ENCODE measurements around the gene MANEAL. TPM values are rescaled to one million over a fixed set of nuclear protein-coding genes. Genes with fewer than 3 reads are reported as not detected.

The MANEAL gene
- total RNA-seq, 1 experiment from 2014 or later: 22.7 TPM

DNA sequence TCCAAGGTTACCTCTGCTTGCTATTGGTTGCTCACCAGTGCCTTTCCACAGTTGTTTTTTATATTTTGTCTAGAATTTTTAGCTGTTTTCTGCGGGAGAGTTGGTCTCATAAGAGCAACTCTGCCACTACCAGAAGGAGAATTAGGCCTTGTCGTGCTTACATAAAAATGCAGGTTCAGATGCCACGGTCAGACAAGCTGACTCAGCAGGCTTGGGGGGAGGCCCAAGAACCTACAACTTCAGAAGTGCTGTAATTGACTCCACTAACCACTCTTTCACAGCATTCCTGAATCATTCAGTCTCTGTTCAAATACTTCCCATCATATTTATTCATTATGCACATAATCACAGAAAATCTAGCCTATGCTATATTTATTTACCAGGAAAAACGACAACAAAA is 37.5 kb downstream of the MANEAL start:
- Mint-ChIP-seq H3K27ac (no peak overlapping the region), H3K4me1 (no peaks in the 10 kb centered on the region), H3K4me3 (no peak overlapping the region), H3K36me3 (ENCODE audit: insufficient read depth in 1 of 3, low read depth in 3 of 3) (peaks cover 8 to 56% (median 41%) of the 10 kb centered on the region in 3 experiments; a peak in 6 of 7 replicates), H3K9me3 (no peaks in the 10 kb centered on the region), H3K27me3 (ENCODE audit: low read depth) (no peaks in the 10 kb centered on the region)
- Histone ChIP-seq H2AFZ (ENCODE audit: low read length) (no peak overlapping the region), H3K27ac (ENCODE audit: insufficient read length, low read depth, low read length) (no peak overlapping the region), H3K4me2 (ENCODE audit: insufficient read depth, insufficient read length, low read length) (no peak overlapping the region), H3K9ac (ENCODE audit: extremely low read depth, insufficient read length, low read length) (no peak overlapping the region), H2BK5ac (ENCODE audit: insufficient read length, low read length) (no peak overlapping the region), H3K23ac (ENCODE audit: insufficient read length, low read depth, low read length) (no peak overlapping the region), H2BK12ac (ENCODE audit: insufficient read length, low read depth, low read length) (no peak overlapping the region), H3T11ph (ENCODE audit: low read length) (no peak overlapping the region), H3K18ac (ENCODE audit: insufficient read length, low read depth, low read length) (no peak overlapping the region), H2AK5ac (ENCODE audit: insufficient read length, low read length) (no peak overlapping the region), H4K5ac (ENCODE audit: insufficient read length, low read depth, low read length) (no peak overlapping the region), H3K4me1 (ENCODE audit: insufficient read depth, low read length) (no peaks in the 10 kb centered on the region), H2BK120ac (ENCODE audit: low read depth, low read length, poor library complexity, severe bottlenecking) (no peak overlapping the region), H3K56ac (ENCODE audit: insufficient read length, low read depth, low read length) (no peak overlapping the region), H3K79me1 (ENCODE audit: insufficient read depth, low read depth, low read length, poor library complexity, severe bottlenecking) (no peaks in the 10 kb centered on the region), H3K9me3 (ENCODE audit: control insufficient read depth, low read depth, low read length) (no peaks in the 10 kb centered on the region), H3K79me2 (ENCODE audit: insufficient read depth, low read length) (no peaks in the 10 kb centered on the region), H4K20me1 (ENCODE audit: control insufficient read depth, insufficient read depth, insufficient read length) (no peaks in the 10 kb centered on the region), H2BK20ac (ENCODE audit: low read depth, low read length, poor library complexity, severe bottlenecking) (no peak overlapping the region), H4K91ac (ENCODE audit: insufficient read length, low read depth, low read length) (no peak overlapping the region), H3K4ac (ENCODE audit: low read depth, low read length) (no peak overlapping the region), H3K23me2 (ENCODE audit: insufficient read length, low read depth, low read length, poor library complexity, severe bottlenecking) (no peaks in the 10 kb centered on the region), H2BK15ac (ENCODE audit: low read depth, low read length) (no peak overlapping the region), H3K14ac (ENCODE audit: insufficient read depth, low read length) (no peak overlapping the region), H3K27me3 (ENCODE audit: insufficient read depth, low read length) (no peaks in the 10 kb centered on the region), H4K8ac (replicated peaks; ENCODE audit: insufficient read length, low read depth, low read length) (no peak overlapping the region)
- TF ChIP-seq, protein P1, sequence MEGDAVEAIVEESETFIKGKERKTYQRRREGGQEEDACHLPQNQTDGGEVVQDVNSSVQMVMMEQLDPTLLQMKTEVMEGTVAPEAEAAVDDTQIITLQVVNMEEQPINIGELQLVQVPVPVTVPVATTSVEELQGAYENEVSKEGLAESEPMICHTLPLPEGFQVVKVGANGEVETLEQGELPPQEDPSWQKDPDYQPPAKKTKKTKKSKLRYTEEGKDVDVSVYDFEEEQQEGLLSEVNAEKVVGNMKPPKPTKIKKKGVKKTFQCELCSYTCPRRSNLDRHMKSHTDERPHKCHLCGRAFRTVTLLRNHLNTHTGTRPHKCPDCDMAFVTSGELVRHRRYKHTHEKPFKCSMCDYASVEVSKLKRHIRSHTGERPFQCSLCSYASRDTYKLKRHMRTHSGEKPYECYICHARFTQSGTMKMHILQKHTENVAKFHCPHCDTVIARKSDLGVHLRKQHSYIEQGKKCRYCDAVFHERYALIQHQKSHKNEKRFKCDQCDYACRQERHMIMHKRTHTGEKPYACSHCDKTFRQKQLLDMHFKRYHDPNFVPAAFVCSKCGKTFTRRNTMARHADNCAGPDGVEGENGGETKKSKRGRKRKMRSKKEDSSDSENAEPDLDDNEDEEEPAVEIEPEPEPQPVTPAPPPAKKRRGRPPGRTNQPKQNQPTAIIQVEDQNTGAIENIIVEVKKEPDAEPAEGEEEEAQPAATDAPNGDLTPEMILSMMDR (conservative IDR thresholded peaks at IDR 0.05): no peak
- WGBS (ENCODE audit: extremely low coverage, insufficient read length, low lambda C conversion rate): no CpG with 5 or more reads among the region's 4 CpGs
- DNase-seq: no peak
